SU-DHL-6 (cell line): ENCODE measurements around the gene LRP2.

Experiments
- CTCF ChIP-seq: fragments of 200-600 bp; sonication (generic); IDR thresholded peaks from one replicate; pipeline ENCODE4 v1.5.1; 2017; ENCODE audit warnings: antibody characterized with exemption, mild to moderate bottlenecking, low read length, moderate library complexity; ENCODE audit not compliant: insufficient read depth, poor library complexity, severe bottlenecking
- EZH2phosphoT487 ChIP-seq: fragments of 200-600 bp; sonication (generic), shearing (Covaris generic); conservative IDR thresholded peaks from 2 replicates; pipeline ENCODE4 v1.6.1; 2018; ENCODE audit warnings: mild to moderate bottlenecking, antibody characterized with exemption, low read length, moderate library complexity, mixed read lengths

- no peak for TF ChIP-seq CTCF
- TF ChIP-seq EZH2phosphoT487, result no peak
Observed at GRCh38 chr2:169393068-169393590, 30.8 kb upstream of the LRP2 start.
